Loucy (cell line): Measurements from ENCODE around the gene C16orf95.

Experiments used
- CTCF ChIP-seq: fragments of 200-600 bp; sonication (generic); conservative IDR thresholded peaks from 2 replicates; pipeline ENCODE4 v1.5.1; 2014; ENCODE audit warnings: mild to moderate bottlenecking, antibody characterized with exemption, low read length
- EZH2phosphoT487 ChIP-seq: fragments of 200-600 bp; IDR thresholded peaks from 2 replicates; pipeline ENCODE4 v1.6.1; 2018; ENCODE audit warnings: antibody characterized with exemption, mild to moderate bottlenecking, moderate library complexity, borderline replicate concordance

DNA sequence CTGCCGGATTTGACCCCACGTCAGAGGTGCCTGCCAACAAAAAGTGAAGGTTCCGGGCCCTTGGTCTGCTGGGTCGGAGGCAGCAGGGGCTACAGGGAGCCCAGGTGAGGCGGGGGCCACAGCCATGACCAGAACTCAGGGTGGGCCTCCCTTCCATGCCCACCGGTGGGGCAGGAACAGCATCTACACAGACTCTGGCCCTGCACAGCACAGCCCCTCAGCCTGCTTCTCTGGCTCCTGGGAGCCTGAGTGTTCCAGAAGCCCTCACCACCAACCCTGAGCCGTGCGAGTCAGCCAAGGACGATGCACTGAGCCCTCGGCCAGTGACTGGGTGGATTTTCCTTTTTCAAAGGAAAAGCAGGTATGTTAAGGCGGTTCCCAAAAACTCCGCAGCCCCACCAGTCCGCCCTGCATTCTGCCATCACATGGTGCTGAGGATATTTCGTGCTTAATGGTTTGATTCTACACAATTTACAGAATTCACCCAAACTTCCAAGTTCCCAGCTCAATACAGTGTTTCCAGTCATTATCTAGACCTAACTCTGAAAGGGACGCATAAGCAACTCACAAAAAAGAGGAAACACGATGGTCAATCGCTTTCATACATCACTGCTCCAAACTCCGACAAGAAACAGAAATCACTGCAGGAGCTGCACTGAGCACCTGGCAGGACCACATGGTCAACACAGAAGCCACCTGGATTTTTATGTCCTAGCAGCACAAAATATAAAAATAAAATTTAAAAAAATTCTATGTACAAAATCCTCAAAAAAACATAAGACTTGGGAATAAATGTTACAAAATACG lies 19.4 kb upstream of the C16orf95 start:
- TF ChIP-seq CTCF (no peak), EZH2phosphoT487 (no peak)
